ENCODE results near the gene PILRA. TPM values are rescaled to one million over a fixed set of nuclear protein-coding genes. Genes with fewer than 3 reads are reported as not detected.
A peak's percentile ranks its signal among the peaks of the same experiment; 100 is the strongest.
"Not testable (repeated sequence)": the region's sequence is repeated elsewhere in the genome, so short reads cannot be mapped to it uniquely, and the experiment has no call there.

Gene PILRA
- total and polyA plus RNA-seq, 2 donors (not counting 1 experiment from before 2014, with no cell fraction given): 10.3 to 23.0 TPM

GRCh38 chr7:100373870-100374598, 747 bp downstream of the PILRA start:
- H3K27me3 Mint-ChIP-seq; H3K9ac ChIP-seq (ENCODE audit: low read length); H2AFZ ChIP-seq (ENCODE audit: insufficient read depth, low read depth, low read length, poor library complexity, severe bottlenecking); H3K27me3 ChIP-seq (replicated peaks in 1 of 4; ENCODE audit: control extremely low read depth in 1 of 4, control insufficient read depth in 3 of 4, insufficient read depth in 4 of 4, low read length in 3 of 4); H3K9me3 Mint-ChIP-seq (ENCODE audit: insufficient read depth); ATAC-seq (ENCODE audit: low read depth); H4K20me1 ChIP-seq (ENCODE audit: control insufficient read depth, insufficient read depth, low read length, poor library complexity, severe bottlenecking); H3K36me3 ChIP-seq (replicated peaks in 1 of 2; ENCODE audit: control extremely low read depth in 1 of 2, control insufficient read depth in 1 of 2, extremely low read depth in 1 of 2, insufficient read depth in 2 of 2, low read length in 1 of 2); H3K79me2 ChIP-seq (ENCODE audit: control insufficient read depth, insufficient read depth, low read length); H3K27ac ChIP-seq (ENCODE audit: low read length in 2 of 2); H3K9me3 ChIP-seq (ENCODE audit: control extremely low read depth in 1 of 3, control insufficient read depth in 2 of 3, insufficient read depth in 1 of 3, low read length in 2 of 3); intact Hi-C loops (cut with micrococcal nuclease); POLR2A ChIA-PET: not testable (repeated sequence)
- 71% methylated on average over 13 of the region's 15 CpGs for WGBS (ENCODE audit: insufficient coverage)
- CTCF ChIA-PET: interaction anchor here (1.1 to 2.5 kb wide), 2 partner anchors 27 to 34 kb away, joined by 3 to 15 read pairs; no protein-coding TSS in a partner anchor
- Histone ChIP-seq H3K4me2 (replicated peaks; ENCODE audit: low read depth, low read length, poor library complexity, severe bottlenecking) (peak overlapping the region; percentile 30), H3K4me1 (ENCODE audit: control insufficient read depth in 2 of 2, insufficient read depth in 2 of 2, low read length in 2 of 2) (peaks cover 34 to 55% of the 10 kb centered on the region in 2 donors), H3K4me3 (ENCODE audit: control extremely low read depth in 1 of 5, extremely low read depth in 1 of 5, insufficient read depth in 1 of 5, low read depth in 2 of 5, low read length in 4 of 5) (peak overlapping the region in 2 of 5 experiments; percentile 12 to 30)
- Mint-ChIP-seq H3K27ac (peak overlapping the region; percentile 63), H3K4me1 (peaks cover 52% of the 10 kb centered on the region), H3K4me3 (peak overlapping the region; percentile 32)
- TF ChIP-seq CTCF (IDR thresholded peaks at IDR 0.05): peak; percentile 17
- DNase-seq: peak; percentile 63

GRCh38 chr7:100374601-100375000, 1.3 kb downstream of the PILRA start:
- intact Hi-C loops (cut with micrococcal nuclease): no loop called here

More at GRCh38 chr7:100374601-100375000, 1.3 kb downstream of the PILRA start:
- Histone ChIP-seq H3K4me2 (replicated peaks; ENCODE audit: low read depth, low read length, poor library complexity, severe bottlenecking) (peak overlapping the region; percentile 30), H3K9me3 (ENCODE audit: control extremely low read depth in 1 of 3, control insufficient read depth in 2 of 3, insufficient read depth in 1 of 3, low read length in 2 of 3) (no peaks in the 10 kb centered on the region), H3K27me3 (replicated peaks in 1 of 4; ENCODE audit: control extremely low read depth in 1 of 4, control insufficient read depth in 3 of 4, insufficient read depth in 4 of 4, low read length in 3 of 4) (no peaks in the 10 kb centered on the region), H3K27ac (ENCODE audit: low read length in 2 of 2) (no peak overlapping the region), H2AFZ (ENCODE audit: insufficient read depth, low read depth, low read length, poor library complexity, severe bottlenecking) (no peak overlapping the region), H3K36me3 (replicated peaks in 1 of 2; ENCODE audit: control extremely low read depth in 1 of 2, control insufficient read depth in 1 of 2, extremely low read depth in 1 of 2, insufficient read depth in 2 of 2, low read length in 1 of 2) (no peaks in the 10 kb centered on the region), H3K4me3 (ENCODE audit: control extremely low read depth in 1 of 5, extremely low read depth in 1 of 5, insufficient read depth in 1 of 5, low read depth in 2 of 5, low read length in 4 of 5) (peak overlapping the region in 1 of 5 experiments; percentile 30), H3K4me1 (ENCODE audit: control insufficient read depth in 2 of 2, insufficient read depth in 2 of 2, low read length in 2 of 2) (peaks cover 29 to 49% of the 10 kb centered on the region in 2 donors), H3K79me2 (ENCODE audit: control insufficient read depth, insufficient read depth, low read length) (peaks cover 7% of the 10 kb centered on the region), H4K20me1 (ENCODE audit: control insufficient read depth, insufficient read depth, low read length, poor library complexity, severe bottlenecking) (no peaks in the 10 kb centered on the region), H3K9ac (ENCODE audit: low read length) (no peak overlapping the region)
- H3K9me3 Mint-ChIP-seq (ENCODE audit: insufficient read depth): no peaks in the 10 kb centered on the region
- whole genome bisulfite sequencing (ENCODE audit: insufficient coverage): 78% methylated on average over 5 of the region's 5 CpGs
- H3K4me1 Mint-ChIP-seq: peaks cover 47% of the 10 kb centered on the region
- ChIA-PET CTCF (interaction anchor here (1.1 to 2.5 kb wide), 2 partner anchors 27 to 33 kb away, joined by 3 to 15 read pairs; no protein-coding TSS in a partner anchor), POLR2A (no interaction called here)
- no peak for ATAC-seq (ENCODE audit: low read depth)
- H3K27ac Mint-ChIP-seq: peak overlapping the region; percentile 50
- peak overlapping the region; percentile 32 for H3K4me3 Mint-ChIP-seq
- no peaks in the 10 kb centered on the region for H3K27me3 Mint-ChIP-seq
- DNase-seq: no peak
- no peak for TF ChIP-seq CTCF (IDR thresholded peaks at IDR 0.05)
- no peak for TF ChIP-seq EZH2 (IDR thresholded peaks at IDR 0.05; ENCODE audit: borderline replicate concordance, insufficient read depth, low read depth, low read length, poor library complexity, severe bottlenecking)

All from B cell (primary cell).